Cardiac fibroblast (primary cell): ENCODE measurements around the gene PRSS27.

Source experiments
- DNase-seq, 2 donors: peaks; one replicate each; pipeline versions ENCODE4 v3.0.0 to v3.0.0-alpha.2; 2010; ENCODE audit warnings: low read depth in 2 of 2
- H3K4me3 ChIP-seq, 2 donors: replicated peaks in 1 of 2; 1 replicate in 1 of 2; 2 replicates in 1 of 2; pipeline ENCODE4 v1.5.1; 2011; ENCODE audit warnings: low read depth in 2 of 2, low read length in 2 of 2, mild to moderate bottlenecking in 2 of 2, moderate library complexity in 1 of 2
- TF ChIP-seq, protein P1 (sequence below): IDR thresholded peaks from one replicate; pipeline ENCODE4 v1.5.1; 2011; ENCODE audit warnings: low read depth, mild to moderate bottlenecking, low read length, inconsistent platforms

Gene PRSS27

DNA sequence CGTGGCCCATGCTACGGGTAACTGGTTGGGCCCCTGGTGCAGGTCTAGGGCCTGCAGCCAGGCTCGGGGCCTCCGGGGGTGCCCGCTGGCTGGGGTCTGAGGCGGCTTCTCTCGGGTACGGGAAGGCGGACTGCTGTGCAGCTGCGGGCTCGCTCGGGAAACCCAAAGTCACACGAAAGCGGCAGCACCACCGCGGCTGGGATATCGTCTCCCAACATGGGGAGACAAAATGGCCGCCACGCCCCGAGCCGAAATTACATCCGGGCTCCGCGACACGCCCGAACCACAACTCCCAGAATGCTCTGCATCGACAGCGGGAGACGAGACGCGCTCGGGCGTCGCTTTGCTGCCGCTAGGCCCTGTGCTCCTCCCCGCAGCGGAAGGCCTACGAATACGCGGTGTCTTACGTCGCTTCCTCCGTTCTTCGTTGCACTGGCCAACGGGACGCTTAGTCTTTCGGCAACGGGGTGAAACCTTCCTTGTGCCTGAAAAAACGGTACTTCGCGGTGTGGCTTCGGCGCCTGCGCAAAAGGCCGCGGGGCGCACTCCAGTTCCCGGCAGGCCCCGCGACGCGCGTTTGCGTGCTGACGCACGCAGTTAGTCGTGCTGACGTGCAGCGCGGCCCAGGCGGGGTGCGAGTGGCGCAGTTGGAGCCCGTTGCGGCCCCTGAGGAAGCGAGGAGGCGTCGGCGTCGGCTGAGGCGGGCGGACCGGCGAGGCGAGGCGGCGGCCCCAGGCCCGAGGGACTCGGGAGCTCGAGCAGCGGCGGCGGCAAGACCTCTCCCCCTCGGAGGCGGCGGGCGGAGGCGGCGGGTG, 32.2 kb upstream of the PRSS27 start, which contains the start of gene SRRM2:
TSS of gene SRRM2 (plus strand) at position 604 of the 815 bp plus-strand sequence. CDS start 3,727 bp downstream, outside the sequence.
- TF ChIP-seq, protein P1, sequence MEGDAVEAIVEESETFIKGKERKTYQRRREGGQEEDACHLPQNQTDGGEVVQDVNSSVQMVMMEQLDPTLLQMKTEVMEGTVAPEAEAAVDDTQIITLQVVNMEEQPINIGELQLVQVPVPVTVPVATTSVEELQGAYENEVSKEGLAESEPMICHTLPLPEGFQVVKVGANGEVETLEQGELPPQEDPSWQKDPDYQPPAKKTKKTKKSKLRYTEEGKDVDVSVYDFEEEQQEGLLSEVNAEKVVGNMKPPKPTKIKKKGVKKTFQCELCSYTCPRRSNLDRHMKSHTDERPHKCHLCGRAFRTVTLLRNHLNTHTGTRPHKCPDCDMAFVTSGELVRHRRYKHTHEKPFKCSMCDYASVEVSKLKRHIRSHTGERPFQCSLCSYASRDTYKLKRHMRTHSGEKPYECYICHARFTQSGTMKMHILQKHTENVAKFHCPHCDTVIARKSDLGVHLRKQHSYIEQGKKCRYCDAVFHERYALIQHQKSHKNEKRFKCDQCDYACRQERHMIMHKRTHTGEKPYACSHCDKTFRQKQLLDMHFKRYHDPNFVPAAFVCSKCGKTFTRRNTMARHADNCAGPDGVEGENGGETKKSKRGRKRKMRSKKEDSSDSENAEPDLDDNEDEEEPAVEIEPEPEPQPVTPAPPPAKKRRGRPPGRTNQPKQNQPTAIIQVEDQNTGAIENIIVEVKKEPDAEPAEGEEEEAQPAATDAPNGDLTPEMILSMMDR = no peak
- DNase-seq = peak; percentile 97 to 98
- peak within 1 kb of the TSS; percentile 61 to 92 for H3K4me3 ChIP-seq

DNA sequence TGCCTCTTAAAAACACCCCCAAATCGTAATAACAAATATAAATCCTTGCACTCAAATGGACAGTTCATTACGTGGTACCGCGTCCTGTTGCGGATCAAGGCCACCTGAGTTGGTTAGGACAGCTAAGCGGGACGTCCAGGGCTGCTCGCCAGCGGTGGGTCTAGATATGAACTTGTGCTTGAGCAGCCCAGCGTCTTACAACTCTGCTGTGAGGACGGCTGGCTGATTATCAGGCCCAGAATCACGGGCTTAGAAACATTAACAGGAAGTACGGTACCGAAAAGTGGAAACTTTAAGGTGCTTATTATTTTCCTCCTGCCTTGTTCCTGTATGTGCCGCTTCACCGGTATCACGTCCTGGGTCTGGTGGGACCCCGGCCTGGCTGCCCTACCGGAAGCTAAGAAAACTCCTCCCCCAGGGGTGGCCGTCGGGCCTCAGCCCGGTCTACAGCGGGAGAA, 31.6 kb upstream of the PRSS27 start:
- DNase-seq = no peak
- TF ChIP-seq, protein P1 = no peak
- peak overlapping the region; percentile 61 for H3K4me3 ChIP-seq

GRCh38 chr16:2749936-2750335, 29.9 kb upstream of the PRSS27 start:
- TF ChIP-seq, protein P1 = no peak
- H3K4me3 ChIP-seq = no peak overlapping the region
- no peak for DNase-seq

- DNase-seq = no peak
- no peak overlapping the region for H3K4me3 ChIP-seq
- TF ChIP-seq, protein P1 = no peak
Measured at GRCh38 chr16:2749476-2749875, 29.5 kb upstream of the PRSS27 start.

DNA sequence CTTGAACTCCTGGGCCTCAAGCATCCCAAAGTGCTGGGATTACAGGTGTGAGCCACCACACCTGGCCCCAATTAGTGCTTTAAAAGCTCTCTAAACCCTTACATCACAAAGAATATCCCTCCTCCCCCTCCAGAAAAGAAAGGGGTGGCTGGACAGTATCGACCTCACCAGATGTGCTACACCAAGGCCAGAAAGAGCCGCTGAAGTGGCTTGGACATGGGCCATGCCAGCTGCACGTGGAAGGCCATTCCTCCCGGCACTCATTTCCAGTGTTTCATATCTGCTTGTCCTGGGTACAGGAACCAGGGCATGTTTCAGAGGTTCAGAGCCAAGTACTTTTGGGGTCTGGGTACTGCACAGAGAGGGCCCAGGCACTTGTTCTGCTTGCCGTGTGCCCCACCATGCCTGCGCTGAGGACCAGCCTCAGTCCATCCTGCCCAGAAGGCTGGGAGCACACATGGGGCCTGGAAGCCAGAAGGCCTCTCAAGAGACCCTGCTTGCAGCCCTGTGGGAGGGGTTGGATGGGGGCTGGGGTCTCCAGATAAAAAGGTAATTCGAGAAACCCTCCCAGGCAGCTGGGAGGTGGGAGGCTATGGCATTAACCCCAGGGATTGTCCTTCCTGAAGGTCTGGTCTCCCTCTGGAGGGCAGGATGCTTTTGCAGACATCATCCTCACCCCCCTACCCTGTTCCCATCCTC, 28.9 kb upstream of the PRSS27 start:
- H3K4me3 ChIP-seq = no peak overlapping the region
- TF ChIP-seq, protein P1 = no peak
- DNase-seq = no peak

DNA sequence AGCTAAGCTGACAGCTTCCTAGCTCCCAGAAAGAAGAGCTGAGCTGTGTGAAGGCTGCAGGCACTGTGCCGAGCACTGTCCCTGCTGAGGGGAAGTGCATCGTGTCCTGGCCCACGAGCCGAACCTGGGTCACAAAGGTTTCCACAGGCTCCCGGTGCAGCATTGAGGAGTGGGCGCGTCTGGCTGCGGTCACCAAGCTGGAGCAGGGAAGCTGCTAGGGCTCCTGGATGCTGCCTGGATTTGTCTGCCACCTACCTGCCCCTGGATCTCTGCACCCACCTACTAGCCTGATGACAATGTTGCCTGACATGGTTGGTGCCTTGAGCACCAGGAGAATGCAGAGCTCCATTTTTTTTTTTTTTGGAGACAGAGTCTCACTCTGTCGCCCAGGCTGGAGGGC, 25.9 kb upstream of the PRSS27 start:
- H3K4me3 ChIP-seq = no peak overlapping the region
- TF ChIP-seq, protein P1 = no peak
- no peak for DNase-seq
